ENCODE results near the gene DNAJA3.

Gene DNAJA3

DNA sequence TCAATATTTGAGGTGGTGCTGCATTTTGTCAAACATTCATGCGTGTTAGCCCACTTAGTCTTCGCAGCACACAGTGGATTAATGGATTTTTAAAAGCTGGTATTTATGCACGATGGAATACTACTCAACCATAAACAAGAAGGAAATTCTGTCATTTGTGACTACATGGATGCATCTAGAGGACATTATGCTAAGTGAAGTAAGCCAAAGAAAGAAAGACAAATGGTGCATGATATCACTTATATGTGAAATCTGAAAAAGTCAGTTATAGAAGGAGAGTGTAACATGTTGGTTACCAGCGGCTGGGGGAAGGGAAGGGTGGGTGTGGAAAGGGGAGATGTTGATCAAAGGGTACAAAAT, 73.5 kb downstream of the DNAJA3 start:
- TF ChIP-seq, protein P1, sequence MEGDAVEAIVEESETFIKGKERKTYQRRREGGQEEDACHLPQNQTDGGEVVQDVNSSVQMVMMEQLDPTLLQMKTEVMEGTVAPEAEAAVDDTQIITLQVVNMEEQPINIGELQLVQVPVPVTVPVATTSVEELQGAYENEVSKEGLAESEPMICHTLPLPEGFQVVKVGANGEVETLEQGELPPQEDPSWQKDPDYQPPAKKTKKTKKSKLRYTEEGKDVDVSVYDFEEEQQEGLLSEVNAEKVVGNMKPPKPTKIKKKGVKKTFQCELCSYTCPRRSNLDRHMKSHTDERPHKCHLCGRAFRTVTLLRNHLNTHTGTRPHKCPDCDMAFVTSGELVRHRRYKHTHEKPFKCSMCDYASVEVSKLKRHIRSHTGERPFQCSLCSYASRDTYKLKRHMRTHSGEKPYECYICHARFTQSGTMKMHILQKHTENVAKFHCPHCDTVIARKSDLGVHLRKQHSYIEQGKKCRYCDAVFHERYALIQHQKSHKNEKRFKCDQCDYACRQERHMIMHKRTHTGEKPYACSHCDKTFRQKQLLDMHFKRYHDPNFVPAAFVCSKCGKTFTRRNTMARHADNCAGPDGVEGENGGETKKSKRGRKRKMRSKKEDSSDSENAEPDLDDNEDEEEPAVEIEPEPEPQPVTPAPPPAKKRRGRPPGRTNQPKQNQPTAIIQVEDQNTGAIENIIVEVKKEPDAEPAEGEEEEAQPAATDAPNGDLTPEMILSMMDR (IDR thresholded peaks at IDR 0.05; ENCODE audit: extremely low read depth, missing control alignments) = no peak
- no peak for DNase-seq (ENCODE audit: low spot score)

DNA sequence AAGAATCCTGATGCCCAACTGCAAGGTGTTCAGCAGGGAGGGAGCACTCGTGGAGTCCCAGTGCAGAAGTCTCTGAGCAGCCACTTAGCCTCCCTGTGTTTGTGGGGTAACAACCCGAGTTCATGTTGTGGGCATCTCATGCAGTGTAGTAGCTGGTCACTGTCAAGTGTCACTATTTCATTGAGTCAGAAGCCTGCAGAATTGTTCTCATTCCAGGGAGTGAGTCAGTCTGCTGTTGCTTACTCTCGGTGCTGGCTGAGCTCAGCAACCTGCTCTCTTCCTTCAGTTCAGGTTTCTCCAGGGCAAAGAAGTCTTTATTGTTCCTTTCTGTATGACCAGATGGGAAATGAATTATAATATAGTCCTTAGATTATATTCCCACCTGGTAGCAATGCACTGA, 74.6 kb downstream of the DNAJA3 start:
- no peak for DNase-seq (ENCODE audit: low spot score)
- TF ChIP-seq, protein P1 (IDR thresholded peaks at IDR 0.05; ENCODE audit: extremely low read depth, missing control alignments) = no peak

DNA sequence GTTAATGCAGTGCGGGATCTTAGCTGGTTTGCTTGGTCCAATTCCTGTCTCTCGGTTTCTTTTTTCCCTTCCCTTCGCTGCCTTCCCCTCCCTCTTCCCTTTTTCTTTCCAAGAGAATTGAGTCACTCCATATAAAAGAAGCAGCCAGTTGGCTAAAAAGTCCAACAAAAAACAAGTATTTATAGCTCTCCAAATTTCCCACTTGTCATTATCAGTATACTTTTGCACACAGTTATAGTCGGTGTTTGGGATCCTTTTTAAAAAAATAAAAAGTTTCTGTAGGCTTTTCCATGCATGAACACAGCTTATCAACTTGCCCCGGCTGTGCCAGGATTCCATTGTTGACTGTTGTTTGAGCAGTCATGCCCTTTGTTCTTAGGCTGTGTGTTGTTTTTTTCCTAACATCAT, 75.4 kb downstream of the DNAJA3 start:
- TF ChIP-seq, protein P1 (IDR thresholded peaks at IDR 0.05; ENCODE audit: extremely low read depth, missing control alignments) = no peak

DNA sequence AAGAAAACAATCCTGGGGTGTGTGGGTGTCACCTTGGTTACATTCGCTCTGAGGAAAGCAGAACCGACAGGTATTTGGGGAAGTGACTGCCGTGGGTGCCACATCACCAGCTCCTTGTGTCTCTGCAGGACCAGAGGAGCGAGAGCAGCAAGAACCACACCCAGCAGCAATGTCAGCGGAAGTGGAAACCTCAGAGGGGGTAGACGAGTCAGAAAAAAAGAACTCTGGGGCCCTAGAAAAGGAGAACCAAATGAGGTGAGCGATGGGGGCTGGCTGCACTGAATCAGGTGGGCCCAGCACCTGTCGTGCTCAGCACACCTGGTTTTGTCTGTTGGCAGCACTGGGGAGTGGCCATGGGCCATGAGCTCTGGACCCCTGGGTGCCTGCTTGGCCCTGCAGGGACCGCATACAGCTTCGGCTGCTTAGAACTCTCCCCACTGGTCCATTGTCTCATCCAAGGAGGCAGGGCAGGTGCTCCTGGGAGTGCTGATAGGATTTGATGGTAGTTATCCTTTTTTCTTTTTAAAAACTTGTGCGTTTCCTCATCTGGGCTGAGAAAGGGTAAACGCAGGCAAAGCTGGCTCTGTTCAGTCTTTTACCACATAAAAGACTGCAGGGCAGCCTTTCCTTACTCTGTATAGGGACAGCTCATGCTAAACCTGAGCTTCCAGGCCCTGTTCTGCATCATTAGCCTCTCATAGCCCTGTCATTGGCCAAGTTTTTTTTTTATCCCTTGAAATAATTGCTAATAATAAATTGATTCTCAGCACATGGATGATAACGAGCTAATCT, 79.9 kb downstream of the DNAJA3 start:
- DNase-seq (ENCODE audit: low spot score) = peak; percentile 70

More for the DNA sequence above, 75.4 kb downstream of the DNAJA3 start:
- no peak for DNase-seq (ENCODE audit: low spot score)

More for the DNA sequence above, 79.9 kb downstream of the DNAJA3 start:
- TF ChIP-seq, protein P1 (IDR thresholded peaks at IDR 0.05; ENCODE audit: extremely low read depth, missing control alignments) = no peak
